Mesendoderm (in vitro differentiated cells): Measurements from ENCODE around the gene SLC9A8.
"Not testable (repeated sequence)": the region's sequence is repeated elsewhere in the genome, so short reads cannot be mapped to it uniquely, and the experiment has no call there.

Experiments
- DNase-seq: peaks from one replicate; pipeline ENCODE4 v3.0.0; 2013
- H2AK5ac ChIP-seq: 2 replicates; pipeline ENCODE4 v1.6.1; 2013; ENCODE audit warnings: low read length, inconsistent platforms
- H2BK120ac ChIP-seq: 2 replicates; pipeline ENCODE4 v1.6.1; 2013; ENCODE audit warnings: low read depth, mild to moderate bottlenecking, low read length, moderate library complexity, mixed read lengths
- H2BK15ac ChIP-seq: replicated peaks from 2 replicates; pipeline ENCODE4 v1.6.1; 2013; ENCODE audit warnings: low read depth, mild to moderate bottlenecking, moderate library complexity
- H2BK5ac ChIP-seq: 2 replicates; pipeline ENCODE4 v1.6.1; 2013; ENCODE audit warnings: low read length, inconsistent platforms
- H3K18ac ChIP-seq: 2 replicates; pipeline ENCODE4 v1.6.1; 2013; ENCODE audit warnings: mild to moderate bottlenecking, low read length, mixed read lengths
- H3K23ac ChIP-seq: one replicate; pipeline ENCODE4 v1.6.1; 2013; ENCODE audit warnings: low read length
- H3K27ac ChIP-seq: 2 replicates; pipeline ENCODE4 v1.5.1; 2013; ENCODE audit warnings: low read depth, mild to moderate bottlenecking, inconsistent platforms, low read length, moderate library complexity
- H3K27me3 ChIP-seq: 2 replicates; pipeline ENCODE4 v1.6.1; 2013; ENCODE audit warnings: low read length, control low read depth, mild to moderate bottlenecking, inconsistent platforms; ENCODE audit not compliant: insufficient read depth, poor library complexity
- H3K36me3 ChIP-seq: 2 replicates; pipeline ENCODE4 v1.6.1; 2013; ENCODE audit warnings: low read length, inconsistent platforms; ENCODE audit not compliant: control insufficient read depth, insufficient read depth
- H3K4ac ChIP-seq: one replicate; pipeline ENCODE4 v1.6.1; 2013; ENCODE audit warnings: low read depth, mild to moderate bottlenecking, low read length, moderate library complexity
- H3K4me1 ChIP-seq: 2 replicates; pipeline ENCODE4 v1.6.1; 2013; ENCODE audit warnings: low read depth, low read length, inconsistent platforms; ENCODE audit not compliant: control insufficient read depth
- H3K4me2 ChIP-seq: 2 replicates; pipeline ENCODE4 v1.6.1; 2013; ENCODE audit warnings: low read length
- H3K4me3 ChIP-seq: 2 replicates; pipeline ENCODE4 v1.5.1; 2013; ENCODE audit warnings: mild to moderate bottlenecking, low read length
- H3K56ac ChIP-seq: one replicate; pipeline ENCODE4 v1.6.1; 2013; ENCODE audit warnings: low read length
- H3K79me1 ChIP-seq: 2 replicates; pipeline ENCODE4 v1.6.1; 2013; ENCODE audit warnings: low read length, inconsistent platforms
- H3K79me2 ChIP-seq: 2 replicates; pipeline ENCODE4 v1.6.1; 2013; ENCODE audit warnings: mild to moderate bottlenecking, low read length; ENCODE audit not compliant: control insufficient read depth, insufficient read depth
- H3K9ac ChIP-seq: 2 replicates; pipeline ENCODE4 v1.6.1; 2013; ENCODE audit warnings: low read length, inconsistent platforms
- H4K5ac ChIP-seq: one replicate; pipeline ENCODE4 v1.6.1; 2013; ENCODE audit warnings: low read length
- H4K8ac ChIP-seq: one replicate; pipeline ENCODE4 v1.6.1; 2013; ENCODE audit warnings: low read depth, mild to moderate bottlenecking, control low read depth, low read length, moderate library complexity
- WGBS: extraction: QIAGEN DNeasy Blood & Tissue Kit; methylation state at CpG from one replicate; pipeline ENCODE4 v1.1.7; 2013; ENCODE audit warnings: low lambda C conversion rate, missing lambda C conversion rate; ENCODE audit not compliant: insufficient coverage; ENCODE audit errors: extremely low coverage; 5-methylcytosine and 5-hydroxymethylcytosine counted together

The SLC9A8 gene

DNA sequence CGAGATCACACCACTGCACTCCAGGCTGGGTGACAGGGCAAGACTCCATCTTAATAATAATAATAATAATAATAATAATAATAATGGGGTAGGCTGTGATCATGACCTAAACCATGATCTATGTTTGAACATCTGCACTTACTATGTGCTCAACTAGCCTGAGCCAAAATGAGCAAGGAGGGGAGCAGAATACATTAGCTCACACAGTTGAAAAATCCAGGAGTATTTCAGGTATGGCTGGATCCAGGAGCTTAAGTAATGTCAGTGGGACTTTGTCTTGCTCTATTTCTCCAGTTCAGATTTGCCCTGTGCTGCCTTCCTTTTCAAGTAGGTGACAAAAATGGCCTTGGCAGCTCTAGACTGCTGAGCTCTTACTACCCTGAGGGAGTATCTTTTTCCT, 32.7 kb upstream of the SLC9A8 start:
- H2AK5ac ChIP-seq, result no peak overlapping the region
- no peaks in the 10 kb centered on the region for H3K79me1 ChIP-seq
- no peaks in the 10 kb centered on the region for H3K36me3 ChIP-seq
- no peaks in the 10 kb centered on the region for H3K27me3 ChIP-seq
- no peak overlapping the region for H2BK5ac ChIP-seq
- no CpG with 5 or more reads among the region's 1 CpG for WGBS
- no peak overlapping the region for H3K4me2 ChIP-seq
- H3K4ac ChIP-seq, result no peak overlapping the region
- H3K18ac ChIP-seq, result no peak overlapping the region
- no peak overlapping the region for H2BK120ac ChIP-seq
- no peak for DNase-seq
- no peaks in the 10 kb centered on the region for H3K79me2 ChIP-seq
- no peak overlapping the region for H3K56ac ChIP-seq
- H3K4me3 ChIP-seq, result no peak overlapping the region
- H3K9ac ChIP-seq, result no peak overlapping the region
- no peak overlapping the region for H3K23ac ChIP-seq
- no peak overlapping the region for H4K5ac ChIP-seq
- no peaks in the 10 kb centered on the region for H3K4me1 ChIP-seq
- H3K27ac ChIP-seq, result no peak overlapping the region
- no peak overlapping the region for H4K8ac ChIP-seq
- H2BK15ac ChIP-seq, result no peak overlapping the region

DNA sequence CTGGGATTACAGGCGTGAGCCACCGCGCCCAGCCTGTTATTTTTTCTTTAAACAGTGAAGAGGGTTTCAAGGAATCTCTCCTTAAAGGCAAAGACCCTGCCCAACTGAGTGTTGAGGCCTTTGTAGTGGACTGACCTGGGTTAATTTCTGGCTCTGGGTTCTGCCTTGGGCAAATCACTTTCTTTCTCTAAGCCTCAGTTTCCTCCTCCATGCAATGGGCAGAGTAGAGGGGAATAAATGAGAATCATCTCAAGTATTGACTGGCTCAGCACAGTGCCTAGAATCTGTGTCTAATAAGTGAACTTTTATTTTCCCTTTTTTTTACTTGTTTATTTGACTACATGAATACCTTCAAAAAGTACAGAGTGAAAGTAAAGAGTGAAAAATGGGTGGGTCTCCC, 31.0 kb upstream of the SLC9A8 start:
- Histone ChIP-seq H2BK15ac (no peak overlapping the region), H3K4me1 (no peaks in the 10 kb centered on the region), H3K79me1 (no peaks in the 10 kb centered on the region), H3K79me2 (no peaks in the 10 kb centered on the region), H2BK120ac (no peak overlapping the region), H3K36me3 (no peaks in the 10 kb centered on the region), H3K27ac (no peak overlapping the region), H2BK5ac (no peak overlapping the region), H3K18ac (no peak overlapping the region), H3K27me3 (no peaks in the 10 kb centered on the region), H3K4ac (no peak overlapping the region), H3K23ac (no peak overlapping the region), H3K4me3 (no peak overlapping the region), H2AK5ac (no peak overlapping the region), H4K5ac (no peak overlapping the region), H4K8ac (no peak overlapping the region), H3K4me2 (no peak overlapping the region), H3K9ac (no peak overlapping the region), H3K56ac (no peak overlapping the region)
- WGBS, result no CpG with 5 or more reads among the region's 3 CpGs
- DNase-seq, result no peak

DNA sequence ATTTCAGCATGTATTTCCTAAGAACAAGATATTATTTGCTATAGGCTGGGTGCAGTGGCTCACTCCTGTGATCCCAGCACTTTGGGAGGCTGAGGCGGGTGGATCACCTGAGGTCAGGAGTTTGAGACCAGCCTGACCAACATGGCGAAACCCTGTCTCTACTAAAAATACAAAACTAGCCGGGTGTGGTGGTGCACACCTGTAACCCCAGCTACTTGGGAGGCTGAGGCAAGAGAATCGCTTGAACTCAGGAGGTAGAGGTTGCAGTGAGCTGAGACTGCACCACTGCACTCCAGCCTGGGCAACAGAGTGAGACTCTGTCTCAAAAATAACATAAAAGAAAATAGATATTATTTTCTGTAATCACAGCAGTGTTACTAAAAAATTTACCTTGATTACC, 30.2 kb upstream of the SLC9A8 start:
- not testable (repeated sequence) for H4K5ac ChIP-seq, H3K56ac ChIP-seq, H3K79me2 ChIP-seq, H2AK5ac ChIP-seq, H3K27ac ChIP-seq, DNase-seq, H3K4me3 ChIP-seq, H3K9ac ChIP-seq, H2BK5ac ChIP-seq, H3K27me3 ChIP-seq, H2BK120ac ChIP-seq, H3K23ac ChIP-seq, H3K4ac ChIP-seq, H3K79me1 ChIP-seq, H3K36me3 ChIP-seq, H2BK15ac ChIP-seq, H4K8ac ChIP-seq, H3K4me2 ChIP-seq, H3K18ac ChIP-seq, H3K4me1 ChIP-seq
- no CpG with 5 or more reads among the region's 4 CpGs for WGBS

DNA sequence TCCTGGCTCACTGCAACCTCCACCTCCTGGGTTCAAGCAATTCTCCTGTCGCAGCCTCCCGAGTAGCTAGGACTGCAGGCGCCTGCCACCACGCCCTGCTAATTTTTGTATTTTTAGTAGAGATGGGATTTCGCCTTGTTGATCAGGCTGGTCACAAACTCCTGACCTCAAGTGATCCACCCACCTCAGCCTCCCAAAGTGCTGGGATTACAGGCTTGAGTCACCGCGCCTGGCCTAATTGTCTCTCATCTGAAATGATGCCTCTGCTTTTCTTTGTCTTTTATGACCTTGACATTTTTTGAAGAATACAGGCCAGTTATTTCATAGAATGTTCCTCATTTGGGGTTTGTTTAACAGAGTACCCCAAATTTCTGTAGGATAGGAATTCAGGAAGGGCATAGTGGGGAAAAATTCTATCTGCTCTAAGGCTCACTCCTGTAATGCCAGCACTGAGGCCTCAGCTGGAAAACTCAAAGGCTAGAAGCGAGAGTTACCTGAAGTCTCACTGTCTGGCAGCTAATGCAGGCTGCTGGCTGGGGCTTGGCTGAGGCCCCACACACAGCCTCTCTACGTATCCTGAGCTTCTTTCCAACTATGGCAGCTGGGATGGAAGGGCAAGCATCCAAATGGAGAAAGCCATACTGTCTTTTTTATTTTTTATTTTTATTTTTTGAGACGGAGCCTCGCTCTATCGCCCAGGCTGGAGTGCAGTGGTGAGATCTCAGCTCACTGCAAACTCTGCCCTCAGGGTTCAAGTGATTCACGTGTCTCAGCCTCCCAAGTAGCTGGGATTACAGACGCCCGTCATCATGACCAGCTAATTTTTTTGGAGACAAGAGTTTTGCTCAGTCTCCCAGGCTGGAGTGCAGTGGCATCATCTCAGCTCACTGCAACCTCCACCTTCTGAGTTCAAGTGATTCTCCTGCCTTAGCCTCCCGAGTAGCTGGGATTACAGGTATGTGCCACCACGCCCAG, 29.3 kb upstream of the SLC9A8 start:
- H3K4me2 ChIP-seq, H3K27ac ChIP-seq, H3K27me3 ChIP-seq, DNase-seq, H3K36me3 ChIP-seq, H4K8ac ChIP-seq, H3K56ac ChIP-seq, H2BK15ac ChIP-seq, H3K4me3 ChIP-seq, H3K4ac ChIP-seq, H2BK5ac ChIP-seq, H3K79me1 ChIP-seq, H3K4me1 ChIP-seq, H3K79me2 ChIP-seq, H2BK120ac ChIP-seq, H2AK5ac ChIP-seq, H3K23ac ChIP-seq, H4K5ac ChIP-seq, H3K9ac ChIP-seq, H3K18ac ChIP-seq: not testable (repeated sequence)
- no CpG with 5 or more reads among the region's 17 CpGs for WGBS

DNA sequence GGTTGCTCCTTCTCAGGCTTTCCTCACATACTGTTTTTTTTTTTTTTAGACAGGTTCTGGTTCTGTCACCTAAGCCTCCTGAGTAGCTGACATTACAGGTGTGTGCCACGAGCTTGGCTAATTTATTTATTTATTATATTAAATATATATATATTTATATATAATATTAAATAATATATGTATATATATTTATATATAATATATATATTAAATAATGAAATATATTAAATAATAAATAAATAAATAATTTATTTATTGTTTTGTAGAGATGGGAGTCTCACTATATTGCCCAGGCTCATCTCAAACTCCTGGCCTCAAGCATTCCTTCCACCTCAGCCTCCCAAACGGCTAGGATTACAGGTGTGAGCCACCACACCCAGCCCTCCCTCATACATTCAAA, 28.3 kb upstream of the SLC9A8 start:
- Histone ChIP-seq H4K5ac (no peak overlapping the region), H3K4me1 (no peaks in the 10 kb centered on the region), H3K27me3 (no peaks in the 10 kb centered on the region), H2BK120ac (no peak overlapping the region), H3K23ac (no peak overlapping the region), H3K4ac (no peak overlapping the region), H3K4me3 (no peak overlapping the region), H2AK5ac (no peak overlapping the region), H3K4me2 (no peak overlapping the region), H3K36me3 (no peaks in the 10 kb centered on the region), H3K79me1 (no peaks in the 10 kb centered on the region), H2BK5ac (no peak overlapping the region), H2BK15ac (no peak overlapping the region), H3K9ac (no peak overlapping the region), H4K8ac (no peak overlapping the region), H3K18ac (no peak overlapping the region), H3K27ac (no peak overlapping the region), H3K56ac (no peak overlapping the region), H3K79me2 (no peaks in the 10 kb centered on the region)
- whole genome bisulfite sequencing, result no CpG with 5 or more reads among the region's 2 CpGs
- no peak for DNase-seq
